ENCODE results near the gene IFI44.

GRCh38 chr1:78651241-78651640 is 1.6 kb downstream of the IFI44 start:
- TF ChIP-seq CTCF (IDR thresholded peaks at IDR 0.05; ENCODE audit: low read depth, low read length) = no peak
- TF ChIP-seq EZH2phosphoT487 (IDR thresholded peaks at IDR 0.05; ENCODE audit: low read depth) = no peak

Measured in OCI-LY3 (cell line).